Immature natural killer cell (primary cell): Measurements from ENCODE around the gene TAF6. TPM values are rescaled to one million over a fixed set of nuclear protein-coding genes. Genes with fewer than 3 reads are reported as not detected.
"Not testable (repeated sequence)": the region's sequence is repeated elsewhere in the genome, so short reads cannot be mapped to it uniquely, and the experiment has no call there.

ENCODE experiments used
- DNase-seq, 3 donors: peaks; one replicate each; pipeline ENCODE4 v3.0.0; 2022; ENCODE audit warnings: mixed read lengths in 1 of 3
- H3K27ac Mint-ChIP-seq, 6 donors: one replicate each; pipeline ENCODE4 v1.8.0; 2020; ENCODE audit warnings: mixed read lengths in 6 of 6, mild to moderate bottlenecking in 5 of 6, inconsistent platforms in 4 of 6, moderate library complexity in 3 of 6
- H3K27me3 Mint-ChIP-seq, 3 donors: one replicate each; pipeline ENCODE4 v1.8.0; 2020 to 2021; ENCODE audit warnings: low read depth in 3 of 3, mild to moderate bottlenecking in 3 of 3, mixed read lengths in 3 of 3, moderate library complexity in 3 of 3, inconsistent platforms in 1 of 3
- H3K36me3 Mint-ChIP-seq, 3 donors: one replicate each; pipeline ENCODE4 v1.8.0; 2020; ENCODE audit warnings: mixed read lengths in 3 of 3, inconsistent platforms in 2 of 3, mild to moderate bottlenecking in 2 of 3
- H3K4me1 Mint-ChIP-seq, 2 donors: one replicate each; pipeline ENCODE4 v1.8.0; 2020; ENCODE audit warnings: inconsistent platforms in 2 of 2, mild to moderate bottlenecking in 2 of 2, mixed read lengths in 2 of 2, moderate library complexity in 1 of 2
- H3K4me3 Mint-ChIP-seq, 5 donors: one replicate each; pipeline ENCODE4 v1.8.0; 2020; ENCODE audit warnings: mild to moderate bottlenecking in 5 of 5, mixed read lengths in 5 of 5, inconsistent platforms in 3 of 5, moderate library complexity in 3 of 5
- H3K9me3 Mint-ChIP-seq, 6 donors: one replicate each; pipeline ENCODE4 v1.8.0; 2020; ENCODE audit warnings: mild to moderate bottlenecking in 6 of 6, mixed read lengths in 6 of 6, inconsistent platforms in 4 of 6, moderate library complexity in 3 of 6
- polyA plus RNA-seq, 3 donors: library from polyadenylated mRNA; unstranded; fragments of 300-500 nt; fragmentation: Illumina TruSeq; gene quantifications; one replicate each; pipeline ENCODE4 v1.2.3, GENCODE V29; 2021

Gene TAF6
- polyA plus RNA-seq, 3 donors from 2014 or later: 15.3 to 34.8 (median 17.3) TPM

GRCh38 chr7:100156331-100157068 lies 37.3 kb upstream of the TAF6 start:
- H3K9me3 Mint-ChIP-seq: no peaks in the 10 kb centered on the region
- DNase-seq: no peak

GRCh38 chr7:100155553-100156317 lies 36.6 kb upstream of the TAF6 start:
- no peak for DNase-seq
- H3K36me3 Mint-ChIP-seq: peaks cover 4 to 8% (median 6%) of the 10 kb centered on the region in 3 donors
- peak overlapping the region in 3 of 5 donors; percentile 9 to 56 (median 18) for H3K4me3 Mint-ChIP-seq
- peaks cover 0 to 9% (median 4%) of the 10 kb centered on the region in 3 donors for H3K27me3 Mint-ChIP-seq
- H3K9me3 Mint-ChIP-seq: no peaks in the 10 kb centered on the region
- peaks cover 38 to 42% of the 10 kb centered on the region in 2 donors for H3K4me1 Mint-ChIP-seq
- peak overlapping the region in 4 of 6 donors; percentile 47 to 83 (median 66) for H3K27ac Mint-ChIP-seq

More at GRCh38 chr7:100156331-100157068, 37.3 kb upstream of the TAF6 start:
- Mint-ChIP-seq H3K4me3 (peak overlapping the region; percentile 48 to 86 (median 70)), H3K27ac (peak overlapping the region; percentile 67 to 84 (median 81)), H3K27me3 (peaks cover 0 to 9% (median 4%) of the 10 kb centered on the region in 3 donors), H3K4me1 (peaks cover 38 to 42% of the 10 kb centered on the region in 2 donors), H3K36me3 (peaks cover 4 to 8% (median 6%) of the 10 kb centered on the region in 3 donors)

GRCh38 chr7:100154651-100155491 lies 35.7 kb upstream of the TAF6 start:
- H3K27ac Mint-ChIP-seq: no peak overlapping the region

GRCh38 chr7:100153708-100154535 lies 34.8 kb upstream of the TAF6 start:
- Mint-ChIP-seq H3K27me3 (peaks cover 0 to 9% (median 5%) of the 10 kb centered on the region in 3 donors), H3K27ac (peak overlapping the region in 5 of 6 donors; percentile 6 to 69 (median 31)), H3K4me1 (peaks cover 43 to 55% of the 10 kb centered on the region in 2 donors), H3K9me3 (no peaks in the 10 kb centered on the region), H3K4me3 (peak overlapping the region in 1 of 5 donors; percentile 18), H3K36me3 (peaks cover 9 to 14% (median 10%) of the 10 kb centered on the region in 3 donors)
- no peak for DNase-seq

More at GRCh38 chr7:100154651-100155491, 35.7 kb upstream of the TAF6 start:
- Mint-ChIP-seq H3K36me3 (peaks cover 9 to 14% (median 10%) of the 10 kb centered on the region in 3 donors), H3K9me3 (no peaks in the 10 kb centered on the region), H3K4me3 (peak overlapping the region in 1 of 5 donors; percentile 56), H3K27me3 (peaks cover 0 to 9% (median 4%) of the 10 kb centered on the region in 3 donors), H3K4me1 (peaks cover 45 to 51% of the 10 kb centered on the region in 2 donors)
- no peak for DNase-seq

GRCh38 chr7:100152937-100153666 lies 33.9 kb upstream of the TAF6 start:
- Mint-ChIP-seq H3K9me3 (no peaks in the 10 kb centered on the region), H3K27me3 (peaks cover 4 to 14% (median 9%) of the 10 kb centered on the region in 3 donors), H3K27ac (peak overlapping the region in 2 of 6 donors; percentile 31 to 40), H3K4me1 (peaks cover 48 to 60% of the 10 kb centered on the region in 2 donors), H3K4me3 (no peak overlapping the region), H3K36me3 (peaks cover 9 to 14% (median 10%) of the 10 kb centered on the region in 3 donors)
- no peak for DNase-seq

- Mint-ChIP-seq H3K9me3 (no peaks in the 10 kb centered on the region), H3K27ac (peak overlapping the region in 5 of 6 donors; percentile 10 to 89 (median 62)), H3K36me3 (peaks cover 9 to 14% (median 10%) of the 10 kb centered on the region in 3 donors), H3K4me1 (peaks cover 45 to 56% of the 10 kb centered on the region in 2 donors), H3K4me3 (no peak overlapping the region), H3K27me3 (peaks cover 4 to 10% (median 9%) of the 10 kb centered on the region in 3 donors)
- no peak for DNase-seq
These were observed 33.2 kb upstream of the TAF6 start for GRCh38 chr7:100152404-100152803.

- peak; percentile 97 to 98 (median 97) for DNase-seq
- Mint-ChIP-seq H3K9me3 (no peaks in the 10 kb centered on the region), H3K36me3 (peaks cover 9 to 10% (median 9%) of the 10 kb centered on the region in 3 donors), H3K27me3 (peaks cover 4 to 9% (median 6%) of the 10 kb centered on the region in 3 donors), H3K4me3 (peak within 1 kb of the TSS; percentile 91 to 99 (median 93)), H3K27ac (peak within 1 kb of the TSS; percentile 92 to 97 (median 95)), H3K4me1 (peaks cover 28 to 38% of the 10 kb centered on the region in 2 donors)
These were observed 29.6 kb upstream of the TAF6 start, which contains the start of gene LAMTOR4 for GRCh38 chr7:100148559-100149328. Gene LAMTOR4, plus strand, starts transcription at chr7:100148918. Its CDS starts 55 bp downstream, at chr7:100148973.

GRCh38 chr7:100148225-100148558 lies 29.0 kb upstream of the TAF6 start:
- H3K4me1 Mint-ChIP-seq: peaks cover 28 to 38% of the 10 kb centered on the region in 2 donors
- no peak for DNase-seq
- peaks cover 9 to 10% (median 9%) of the 10 kb centered on the region in 3 donors for H3K36me3 Mint-ChIP-seq
- H3K27ac Mint-ChIP-seq: peak overlapping the region; percentile 92 to 97 (median 95)
- H3K9me3 Mint-ChIP-seq: no peaks in the 10 kb centered on the region
- H3K27me3 Mint-ChIP-seq: peaks cover 4 to 9% (median 6%) of the 10 kb centered on the region in 3 donors
- H3K4me3 Mint-ChIP-seq: peak overlapping the region; percentile 91 to 99 (median 93)

GRCh38 chr7:100147278-100147677 lies 28.1 kb upstream of the TAF6 start:
- peak overlapping the region in 2 of 6 donors; percentile 74 to 93 for H3K27ac Mint-ChIP-seq
- peaks cover 24 to 33% of the 10 kb centered on the region in 2 donors for H3K4me1 Mint-ChIP-seq
- H3K9me3 Mint-ChIP-seq: no peaks in the 10 kb centered on the region
- H3K4me3 Mint-ChIP-seq: peak overlapping the region in 1 of 5 donors; percentile 71
- H3K27me3 Mint-ChIP-seq: peaks cover 4 to 9% (median 6%) of the 10 kb centered on the region in 3 donors
- peaks cover 5 to 6% (median 6%) of the 10 kb centered on the region in 3 donors for H3K36me3 Mint-ChIP-seq
- no peak for DNase-seq

- DNase-seq, H3K27ac Mint-ChIP-seq, H3K36me3 Mint-ChIP-seq, H3K4me3 Mint-ChIP-seq, H3K9me3 Mint-ChIP-seq: not testable (repeated sequence)
- Mint-ChIP-seq H3K27me3 (peaks cover 4 to 13% (median 6%) of the 10 kb centered on the region in 3 donors), H3K4me1 (peaks cover 21 to 25% of the 10 kb centered on the region in 2 donors)
These were observed 27.2 kb upstream of the TAF6 start for GRCh38 chr7:100146350-100146749.

- H3K4me3 Mint-ChIP-seq: no peak overlapping the region
- DNase-seq: no peak
- H3K27ac Mint-ChIP-seq: no peak overlapping the region
- no peaks in the 10 kb centered on the region for H3K36me3 Mint-ChIP-seq
- H3K4me1 Mint-ChIP-seq: no peaks in the 10 kb centered on the region
- H3K9me3 Mint-ChIP-seq: no peaks in the 10 kb centered on the region
- peaks cover 0 to 9% (median 2%) of the 10 kb centered on the region in 3 donors for H3K27me3 Mint-ChIP-seq
These were observed 23.3 kb upstream of the TAF6 start for GRCh38 chr7:100142461-100142860.
